Activated CD4-positive, CD25-positive, alpha-beta regulatory T cell treated with anti-CD3 and anti-CD28 coated beads, Interleukin-2, amount 50 U/mL, for 72 hours (primary cell): ENCODE results near the gene DNASE1L1.
"Not testable (repeated sequence)": the region's sequence is repeated elsewhere in the genome, so short reads cannot be mapped to it uniquely, and the experiment has no call there.

ENCODE experiments used
- DNase-seq: peaks from one replicate; pipeline ENCODE4 v3.0.0; 2021

The DNASE1L1 gene

DNA sequence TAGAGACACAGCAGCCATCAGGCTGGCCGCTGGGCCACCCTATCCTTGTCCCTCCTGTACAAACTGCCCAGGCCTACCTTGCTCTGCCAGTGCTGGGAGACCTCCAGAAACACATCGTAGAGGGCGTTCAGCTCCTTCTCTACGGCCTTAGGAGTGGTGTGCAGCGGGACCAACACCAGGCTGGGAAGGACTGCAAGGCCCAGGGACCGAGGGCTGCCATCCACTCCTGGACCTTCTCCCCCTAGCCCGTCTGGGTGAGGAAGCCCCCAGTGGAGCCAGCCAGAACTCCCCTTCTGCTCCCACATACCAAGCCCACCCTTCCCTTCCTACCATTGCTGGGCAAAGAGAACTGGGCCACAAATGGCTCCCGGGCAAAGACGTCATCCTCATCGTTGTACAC, 5.9 kb downstream of the DNASE1L1 start:
- no peak for DNase-seq

DNA sequence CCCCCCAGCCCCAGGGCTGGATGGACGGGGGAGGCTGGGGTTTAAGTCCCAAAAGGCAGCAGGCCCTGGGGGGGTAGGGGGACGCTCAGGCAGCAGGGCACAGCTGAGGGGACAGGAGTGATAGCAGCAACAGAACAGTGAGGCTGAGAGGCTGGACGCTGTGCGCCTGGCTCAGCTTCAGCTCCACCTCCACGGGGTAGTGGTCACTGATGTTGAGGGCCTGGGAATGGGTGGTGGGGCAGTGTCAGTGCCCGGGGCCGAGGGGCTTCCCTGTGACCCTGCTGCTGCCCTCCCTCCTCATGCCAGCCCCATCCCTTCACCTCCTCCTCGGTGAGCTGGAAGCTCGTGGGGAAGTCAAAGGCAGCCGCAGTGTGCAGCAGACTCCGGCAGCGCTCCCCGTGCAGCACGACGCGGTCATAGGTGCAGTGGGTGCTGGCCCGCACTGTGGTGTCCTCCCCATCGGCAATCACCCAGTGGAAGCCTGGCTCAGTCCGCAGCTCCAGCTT, 6.4 kb downstream of the DNASE1L1 start:
- no peak for DNase-seq

DNA sequence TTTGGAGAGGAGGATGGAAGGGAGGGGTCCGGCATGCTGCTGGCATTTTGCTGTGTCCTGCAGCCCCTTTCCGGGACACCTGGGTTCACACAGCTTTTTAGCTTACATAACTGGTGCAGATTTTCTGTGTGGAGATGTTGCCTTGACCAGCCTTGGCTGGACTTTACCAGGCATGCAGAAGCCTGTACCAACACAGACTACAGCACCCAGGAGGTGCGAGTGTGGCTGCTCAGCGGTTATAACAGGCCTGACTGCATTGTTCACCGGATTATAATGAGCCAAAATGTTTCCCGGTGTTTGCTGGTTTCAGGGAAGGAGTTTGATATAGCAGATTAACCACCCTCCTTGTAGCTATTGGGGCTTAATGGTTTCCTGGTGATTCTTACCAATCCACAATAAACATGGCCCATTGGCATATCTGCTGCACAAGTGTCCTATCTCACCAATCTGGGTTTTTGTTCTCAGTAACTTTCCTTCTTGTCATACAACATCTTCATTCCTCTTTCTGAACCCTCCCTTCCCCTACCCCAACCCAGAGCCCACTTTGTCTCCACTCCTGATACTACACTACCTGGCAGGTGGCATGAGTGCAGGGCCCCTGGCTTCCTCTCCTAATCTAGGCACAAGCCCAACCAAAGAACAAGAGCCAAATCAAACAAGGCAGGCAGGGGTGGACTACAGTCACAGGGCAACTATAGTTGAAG, 7.0 kb downstream of the DNASE1L1 start:
- no peak for DNase-seq

GRCh38 chrX:154401045-154401799, 7.8 kb downstream of the DNASE1L1 start:
- DNase-seq = no peak

DNA sequence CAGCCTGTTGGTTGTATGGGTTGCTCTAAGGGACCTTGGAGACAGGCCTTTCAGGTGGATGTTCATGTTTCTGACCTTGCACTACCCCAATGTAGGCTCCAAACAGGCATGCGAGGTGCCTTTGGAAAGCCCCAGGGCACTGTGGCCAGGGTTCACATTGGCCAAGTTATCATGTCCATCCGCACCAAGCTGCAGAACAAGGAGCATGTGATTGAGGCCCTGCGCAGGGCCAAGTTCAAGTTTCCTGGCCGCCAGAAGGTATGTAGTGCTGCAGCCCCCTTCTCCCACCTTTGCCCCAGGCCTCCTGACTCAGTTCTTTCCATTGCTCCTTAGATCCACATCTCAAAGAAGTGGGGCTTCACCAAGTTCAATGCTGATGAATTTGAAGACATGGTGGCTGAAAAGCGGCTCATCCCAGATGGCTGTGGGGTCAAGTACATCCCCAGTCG, 8.7 kb downstream of the DNASE1L1 start:
- DNase-seq = not testable (repeated sequence)

DNA sequence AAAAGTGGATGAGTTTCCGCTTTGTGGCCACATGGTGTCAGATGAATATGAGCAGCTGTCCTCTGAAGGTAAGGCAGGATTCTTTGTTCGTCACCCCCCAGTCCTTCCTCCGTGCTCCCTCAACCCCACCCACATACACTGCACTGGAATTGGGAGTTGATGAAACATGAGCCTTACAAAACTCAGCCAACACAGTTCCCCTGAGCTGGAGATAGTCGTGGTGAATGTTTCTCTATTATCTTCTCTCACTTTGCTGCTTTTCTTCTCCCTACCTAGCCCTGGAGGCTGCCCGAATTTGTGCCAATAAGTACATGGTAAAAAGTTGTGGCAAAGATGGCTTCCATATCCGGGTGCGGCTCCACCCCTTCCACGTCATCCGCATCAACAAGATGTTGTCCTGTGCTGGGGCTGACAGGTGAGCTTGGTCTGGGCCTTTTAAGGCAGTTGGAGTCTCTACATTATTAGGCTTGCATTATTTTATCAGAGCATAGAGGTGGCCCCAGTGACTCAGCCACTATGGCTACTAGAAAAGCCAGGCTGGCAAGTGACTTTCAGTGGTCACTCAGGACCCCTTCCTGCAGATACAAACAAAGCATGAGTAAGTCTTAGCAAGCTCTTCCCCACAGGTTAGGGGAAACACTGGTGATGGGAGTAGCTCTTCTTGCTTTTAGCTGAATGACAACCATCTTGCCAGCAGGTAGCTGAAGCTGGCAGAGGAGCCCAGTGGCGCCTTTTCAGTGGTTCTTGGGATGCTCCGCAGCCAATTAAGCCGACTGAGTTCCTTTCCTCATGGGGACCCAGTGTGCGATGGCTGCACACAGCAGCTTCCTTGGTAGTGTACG, 9.3 kb downstream of the DNASE1L1 start:
- DNase-seq = no peak

- DNase-seq = peak; percentile 82
Measured at GRCh38 chrX:154398668-154399526, 10.2 kb downstream of the DNASE1L1 start.

DNA sequence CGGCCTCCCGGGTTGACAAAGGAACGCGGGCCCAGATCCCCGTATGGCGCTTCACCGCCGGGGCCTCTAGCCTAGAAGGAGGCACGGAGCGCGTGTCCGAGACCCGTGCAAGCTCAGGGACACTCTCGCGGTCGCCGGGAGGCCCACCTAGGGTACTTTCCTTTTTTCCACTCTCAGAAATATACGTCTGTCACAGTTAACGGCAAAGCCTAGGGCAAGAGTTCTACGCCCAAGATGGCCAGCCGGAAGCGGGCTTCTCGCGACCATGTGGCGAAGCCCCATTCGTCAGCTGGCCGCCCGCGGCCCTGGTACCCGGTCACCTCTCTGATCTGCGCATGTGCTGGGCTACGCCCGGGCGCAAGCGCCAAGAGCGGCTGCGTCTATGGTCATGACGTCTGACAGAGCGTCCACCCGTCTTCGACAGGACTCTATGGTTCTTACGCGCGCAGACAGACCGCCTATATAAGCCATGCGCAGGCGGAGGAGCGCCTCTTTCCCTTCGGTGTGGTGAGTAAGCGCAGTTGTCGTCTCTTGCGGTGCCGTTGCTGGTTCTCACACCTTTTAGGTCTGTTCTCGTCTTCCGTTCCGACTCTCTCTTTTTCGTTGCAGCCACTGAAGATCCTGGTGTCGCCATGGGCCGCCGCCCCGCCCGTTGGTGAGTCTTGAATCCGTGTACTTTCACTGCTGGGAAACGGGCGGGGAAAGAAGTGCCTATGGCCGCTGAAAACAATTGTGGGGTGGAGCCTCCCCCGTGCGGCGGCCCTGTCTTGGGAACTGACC, 11.0 kb downstream of the DNASE1L1 start, which contains the start of gene RPL10:
Gene RPL10, plus strand, starts transcription at position 490 of the 780 bp plus-strand sequence. Its CDS starts 143 bp downstream, at position 633.
- peak; percentile 87 for DNase-seq

DNA sequence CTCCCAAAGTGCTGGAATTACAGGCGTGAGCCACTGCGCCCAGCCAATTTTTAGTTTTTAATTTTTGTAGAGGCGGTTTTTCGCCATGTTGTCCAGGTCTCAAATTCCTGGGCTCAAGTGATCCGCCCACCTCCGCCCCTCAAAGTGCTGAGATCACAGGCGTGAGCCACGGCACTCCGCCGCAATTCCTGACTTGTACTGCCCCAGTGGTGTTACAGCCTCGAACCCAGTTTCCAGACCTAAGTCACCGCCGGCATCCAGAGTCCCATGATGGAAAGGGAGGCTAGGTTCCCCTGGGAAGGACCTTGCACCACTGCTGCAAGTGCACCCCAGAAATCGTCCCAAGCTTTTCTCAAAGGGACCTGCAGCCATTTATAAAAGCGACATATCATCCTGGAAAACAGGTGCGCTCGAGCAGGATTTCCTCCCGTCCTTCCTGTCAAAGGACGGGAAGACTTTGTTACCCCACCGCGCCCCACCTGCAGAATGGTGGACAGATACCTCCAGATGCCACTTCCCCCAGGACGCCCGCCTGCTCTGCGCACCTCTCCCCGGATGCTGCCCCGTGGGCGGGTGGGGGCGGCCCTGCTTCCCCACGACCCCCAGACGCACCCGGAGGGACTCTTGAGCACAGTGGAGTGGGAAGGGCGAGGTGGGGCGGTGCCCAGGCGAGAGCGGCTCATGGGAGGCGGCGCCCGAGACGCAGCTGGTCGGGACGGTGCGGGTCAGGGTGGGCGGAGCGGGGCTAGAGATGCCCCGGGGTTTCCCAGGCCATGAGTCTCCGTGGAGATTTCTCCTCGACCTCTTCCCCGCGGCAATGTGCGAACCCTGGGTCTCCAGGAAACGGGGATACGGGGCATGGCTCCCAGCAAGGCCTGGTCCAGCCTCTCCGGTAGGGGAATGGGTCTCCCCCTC, 11.8 kb downstream of the DNASE1L1 start:
- DNase-seq = peak; percentile 69

DNA sequence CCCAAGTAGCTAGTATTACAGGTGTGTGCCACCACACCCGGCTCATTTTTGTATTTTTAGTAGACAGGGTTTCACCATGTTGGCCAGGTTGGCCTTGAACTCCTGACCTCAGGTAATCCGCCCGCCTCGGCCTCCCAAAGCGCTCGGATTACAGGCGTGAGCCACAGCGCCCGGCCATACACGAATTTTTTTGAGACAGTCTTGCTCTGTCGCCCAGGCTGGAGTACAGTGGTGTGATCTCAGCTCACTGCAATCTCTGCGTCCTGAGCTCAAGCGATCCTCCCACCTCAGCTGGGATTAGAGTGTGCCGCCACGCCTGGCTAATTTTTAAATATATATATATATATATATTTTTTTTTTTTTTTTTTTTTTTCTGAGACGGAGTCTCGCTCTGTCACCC, 12.7 kb downstream of the DNASE1L1 start:
- not testable (repeated sequence) for DNase-seq

GRCh38 chrX:154389812-154390747, 19.0 kb downstream of the DNASE1L1 start:
- DNase-seq = not testable (repeated sequence)

GRCh38 chrX:154388649-154389048, 20.4 kb downstream of the DNASE1L1 start:
- DNase-seq = not testable (repeated sequence)

GRCh38 chrX:154388094-154388493, 21.0 kb downstream of the DNASE1L1 start:
- not testable (repeated sequence) for DNase-seq

GRCh38 chrX:154384284-154384892, 24.7 kb downstream of the DNASE1L1 start:
- no peak for DNase-seq

DNA sequence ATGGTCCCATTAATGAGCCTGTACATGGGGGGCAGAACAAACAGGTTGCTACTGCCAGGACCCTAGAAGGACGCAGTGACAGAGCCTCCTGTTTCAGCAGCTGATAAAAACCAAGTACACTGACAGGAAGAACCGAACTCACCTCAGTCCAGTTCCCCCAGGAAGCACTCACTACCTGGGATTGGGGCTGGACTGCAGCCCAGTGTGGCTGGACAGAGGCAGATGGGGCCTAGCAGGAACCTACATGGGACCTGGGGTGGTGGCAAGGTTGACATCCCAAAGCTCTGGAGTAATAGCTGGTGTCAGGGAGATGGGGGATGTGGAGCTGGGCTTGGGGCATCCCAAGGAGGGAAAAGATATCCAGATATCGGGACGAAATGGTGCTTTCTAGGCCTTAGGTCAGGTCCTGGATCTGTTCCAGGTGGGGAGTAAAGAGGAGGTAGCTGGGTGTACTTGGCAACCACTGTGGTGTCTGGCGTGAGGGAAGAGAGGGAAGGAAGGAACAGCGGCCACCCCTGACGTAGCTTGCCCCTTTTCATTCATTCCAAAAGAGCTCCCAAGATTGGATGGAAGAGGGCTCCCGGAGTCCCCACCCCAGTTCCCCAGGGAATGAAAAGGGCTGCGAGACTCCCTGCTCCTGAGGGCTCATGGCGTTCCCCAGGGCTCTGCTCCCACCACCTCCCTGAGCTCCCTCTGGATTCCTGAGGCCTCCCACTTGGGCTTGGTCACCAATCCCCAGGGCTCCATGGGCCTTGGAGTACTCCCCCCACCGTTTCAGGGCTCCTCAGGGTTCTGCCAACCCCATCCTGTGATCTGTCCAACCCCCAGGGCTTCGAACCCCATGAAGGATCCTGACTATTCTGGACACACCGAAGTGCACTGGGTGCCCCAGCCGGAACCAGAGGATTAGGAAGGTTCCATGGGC, 25.4 kb downstream of the DNASE1L1 start:
- no peak for DNase-seq

GRCh38 chrX:154382483-154383069, 26.5 kb downstream of the DNASE1L1 start:
- DNase-seq = no peak

- DNase-seq = no peak
Measured at GRCh38 chrX:154381271-154381670, 27.8 kb downstream of the DNASE1L1 start.
